GM23248 (cell line): ENCODE measurements around the gene LTBP4. TPM values are rescaled to one million over a fixed set of nuclear protein-coding genes. Genes with fewer than 3 reads are reported as not detected.

ENCODE experiments used
- DNase-seq: peaks from one replicate; pipeline ENCODE4 v3.0.0-alpha.2; 2015
- H2AFZ ChIP-seq: fragments of 200-600 bp; sonication (generic); 2 replicates; pipeline ENCODE4 v1.6.1; 2016; ENCODE audit warnings: antibody characterized with exemption
- H3F3A ChIP-seq: fragments of 200-600 bp; sonication (generic); 2 replicates; pipeline ENCODE4 v1.6.1; 2016; ENCODE audit warnings: mild to moderate bottlenecking, antibody characterized with exemption, mixed run types; ENCODE audit not compliant: insufficient read depth
- H3K27ac ChIP-seq: fragments of 200-600 bp; sonication (generic); 2 replicates; pipeline ENCODE4 v1.5.1; 2016; ENCODE audit warnings: mild to moderate bottlenecking
- H3K27me3 ChIP-seq: fragments of 200-600 bp; sonication (generic); replicated peaks from 2 replicates; pipeline ENCODE4 v1.6.1; 2016; ENCODE audit warnings: mild to moderate bottlenecking; ENCODE audit not compliant: insufficient read depth
- H3K36me3 ChIP-seq: fragments of 200-600 bp; sonication (generic); 2 replicates; pipeline ENCODE4 v1.6.1; 2016; ENCODE audit warnings: low read depth, mild to moderate bottlenecking
- H3K4me1 ChIP-seq: fragments of 200-600 bp; sonication (generic); 2 replicates; pipeline ENCODE4 v1.6.1; 2016; ENCODE audit warnings: mild to moderate bottlenecking; ENCODE audit not compliant: insufficient read depth
- H3K4me2 ChIP-seq: fragments of 200-600 bp; sonication (generic); one replicate; pipeline ENCODE4 v1.6.1; 2016; ENCODE audit warnings: mild to moderate bottlenecking; ENCODE audit not compliant: unreplicated experiment
- H3K4me3 ChIP-seq: fragments of 200-600 bp; sonication (generic); 2 replicates; pipeline ENCODE4 v1.5.1; 2016; ENCODE audit warnings: mild to moderate bottlenecking
- H3K79me2 ChIP-seq: fragments of 200-600 bp; sonication (generic); 2 replicates; pipeline ENCODE4 v1.6.1; 2016; ENCODE audit warnings: mild to moderate bottlenecking; ENCODE audit not compliant: insufficient read depth
- H3K9ac ChIP-seq: fragments of 200-600 bp; sonication (generic); 2 replicates; pipeline ENCODE4 v1.6.1; 2016; ENCODE audit warnings: mild to moderate bottlenecking
- H3K9me2 ChIP-seq: fragments of 200-600 bp; sonication (generic); 2 replicates; pipeline ENCODE4 v1.6.1; 2016; ENCODE audit warnings: mixed run types, mild to moderate bottlenecking, moderate library complexity; ENCODE audit not compliant: insufficient read depth
- H3K9me3 ChIP-seq: fragments of 200-600 bp; sonication (generic); one replicate; pipeline ENCODE4 v1.6.1; 2017; ENCODE audit warnings: low read depth
- H4K20me1 ChIP-seq: fragments of 200-600 bp; sonication (generic); 2 replicates; pipeline ENCODE4 v1.6.0; 2016; ENCODE audit not compliant: insufficient read depth
- EZH2 ChIP-seq: fragments of 200-600 bp; sonication (generic); IDR thresholded peaks from 2 replicates; pipeline ENCODE4 v1.6.1; 2018; ENCODE audit warnings: antibody characterized with exemption, mild to moderate bottlenecking; ENCODE audit not compliant: insufficient read depth, poor library complexity, severe bottlenecking
- EZH2phosphoT487 ChIP-seq: fragments of 200-600 bp; sonication (generic); IDR thresholded peaks from 2 replicates; pipeline ENCODE4 v1.6.1; 2018; ENCODE audit warnings: antibody characterized with exemption, moderate library complexity, mild to moderate bottlenecking, low read depth; ENCODE audit not compliant: insufficient read depth
- WGBS, 2 experiments: methylation state at CpG; one replicate each; pipeline ENCODE4 v1.1.6; 2015 to 2017; ENCODE audit warnings: low lambda C conversion rate in 2 of 2, low coverage in 1 of 2; ENCODE audit errors: missing lambda C conversion rate in 2 of 2; 5-methylcytosine and 5-hydroxymethylcytosine counted together
- in situ Hi-C: fragments of 300-500 bp; cut with MboI; formaldehyde crosslinking; loops from 2 replicates; pipeline ENCODE4 v1.15.0; 2020
- polyA plus RNA-seq: library from polyadenylated mRNA; unstranded; fragments of >200 nt; fragmentation: Nextera tagmentation; extraction: Ambion mirVana; gene quantifications from 2 replicates; pipeline ENCODE4 v1.2.1, GENCODE V29; 2016
- total RNA-seq: library from RNA; depleted of rRNA; stranded (reverse); fragments of >200 nt; shearing (Covaris generic); gene quantifications from 2 replicates; pipeline ENCODE4 v1.2.3, GENCODE V29; 2014

Gene LTBP4
- total and polyA plus RNA-seq, 2 experiments from 2014 or later = 18.0 to 47.2 TPM

DNA sequence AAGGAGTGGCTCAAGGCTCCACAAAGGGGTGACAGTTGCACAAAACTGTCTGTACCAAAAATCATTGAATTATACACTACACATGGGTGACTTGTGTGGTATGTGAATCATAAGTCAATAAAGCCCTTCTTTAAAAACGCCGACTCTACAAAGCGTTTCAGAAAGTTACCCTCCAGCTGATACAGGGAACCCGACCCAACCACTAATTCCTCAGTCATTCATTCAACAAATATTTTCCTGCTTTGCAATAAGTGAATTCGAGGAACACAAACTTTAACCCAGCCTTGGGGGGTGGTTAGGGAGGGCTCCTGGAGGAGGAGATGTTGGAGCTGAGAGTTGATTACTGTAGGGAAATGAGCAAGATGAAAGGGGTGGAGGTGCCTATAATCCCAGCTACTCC is 32.0 kb downstream of the LTBP4 start:
- Histone ChIP-seq H3K27ac (no peak overlapping the region), H3K4me2 (peak overlapping the region; percentile 13)
- 20 to 32% methylated on average over 5 of the region's 5 CpGs for WGBS, 2 experiments

DNA sequence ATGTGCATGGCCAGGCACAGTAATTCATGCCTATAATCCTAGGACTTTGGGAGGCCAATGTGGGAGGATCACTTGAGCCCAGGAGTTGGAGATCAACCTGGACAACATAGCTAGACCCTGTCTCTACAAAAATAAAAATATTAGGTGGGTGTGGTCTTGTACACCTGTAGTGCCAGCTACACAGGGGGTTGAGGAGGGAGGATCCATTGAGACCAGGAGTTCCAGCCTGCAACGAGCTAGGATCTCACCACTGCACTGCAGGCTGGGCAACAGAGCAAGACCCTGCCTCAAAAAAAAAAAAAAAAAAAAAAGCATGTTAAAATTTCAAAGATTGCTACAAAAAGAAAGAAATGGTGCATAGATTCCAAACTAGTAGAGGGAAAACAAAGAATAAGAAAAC is 37.2 kb downstream of the LTBP4 start:
- WGBS, 2 experiments = 68 to 75% methylated on average over 1 of the region's 1 CpG
- Histone ChIP-seq H3K27me3 (no peaks in the 10 kb centered on the region), H3K4me3 (no peak overlapping the region), H4K20me1 (no peaks in the 10 kb centered on the region), H3K9me2 (no peaks in the 10 kb centered on the region), H2AFZ (no peak overlapping the region), H3F3A (peaks cover 11% of the 10 kb centered on the region), H3K36me3 (no peaks in the 10 kb centered on the region), H3K27ac (no peak overlapping the region), H3K9me3 (no peaks in the 10 kb centered on the region), H3K4me1 (peaks cover 9% of the 10 kb centered on the region), H3K4me2 (no peak overlapping the region), H3K9ac (no peak overlapping the region), H3K79me2 (no peaks in the 10 kb centered on the region)
- DNase-seq = no peak
- TF ChIP-seq EZH2 (no peak), EZH2phosphoT487 (no peak)
- in situ Hi-C loops = no loop called here

More for the DNA sequence above, 32.0 kb downstream of the LTBP4 start:
- H4K20me1 ChIP-seq = no peaks in the 10 kb centered on the region
- no peaks in the 10 kb centered on the region for H3K79me2 ChIP-seq
- no peak overlapping the region for H3K4me3 ChIP-seq
- H3F3A ChIP-seq = peaks cover 34% of the 10 kb centered on the region
- no peaks in the 10 kb centered on the region for H3K27me3 ChIP-seq
- H3K9me2 ChIP-seq = no peaks in the 10 kb centered on the region
- H3K36me3 ChIP-seq = no peaks in the 10 kb centered on the region; the same call in 1 of the 2 replicates
- DNase-seq = peak; percentile 55
- H3K9me3 ChIP-seq = no peaks in the 10 kb centered on the region
- H3K9ac ChIP-seq = no peak overlapping the region
- H3K4me1 ChIP-seq = peaks cover 15% of the 10 kb centered on the region
- TF ChIP-seq EZH2 (no peak), EZH2phosphoT487 (no peak)
- H2AFZ ChIP-seq = no peak overlapping the region
- in situ Hi-C loops = no loop called here

DNA sequence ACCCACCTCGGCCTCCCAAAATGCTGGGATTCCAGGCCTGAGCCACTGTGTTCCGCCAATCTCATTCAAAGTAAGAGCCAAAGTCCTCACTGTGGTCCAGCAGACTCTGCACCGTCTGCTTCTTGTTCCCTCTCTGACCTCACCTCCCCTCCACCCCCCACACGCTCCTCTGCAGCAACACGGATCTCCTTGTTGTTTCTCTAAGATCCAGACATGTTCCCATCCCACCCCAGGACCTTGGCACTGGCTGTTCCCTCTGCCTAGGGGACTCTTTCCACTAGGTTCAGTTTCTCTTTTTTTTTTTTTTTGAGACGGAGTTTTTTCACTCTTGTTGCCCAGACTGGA is 38.4 kb downstream of the LTBP4 start:
- no peaks in the 10 kb centered on the region for H3K4me1 ChIP-seq
- H3F3A ChIP-seq = 0 out of 2 replicates have a peak, but pooled peaks cover 4% of the 10 kb centered on the region
- 60 to 71% methylated on average over 5 to 6 of the region's 6 CpGs for WGBS, 2 experiments
- no peaks in the 10 kb centered on the region for H3K36me3 ChIP-seq
- H3K9ac ChIP-seq = no peak overlapping the region
- no peak for DNase-seq
- no peak overlapping the region for H3K4me3 ChIP-seq
- no peak overlapping the region for H3K4me2 ChIP-seq
- no peak for TF ChIP-seq EZH2phosphoT487
- no peaks in the 10 kb centered on the region for H3K79me2 ChIP-seq
- in situ Hi-C loops = no loop called here
- no peaks in the 10 kb centered on the region for H4K20me1 ChIP-seq
- H3K27me3 ChIP-seq = no peaks in the 10 kb centered on the region
- H3K27ac ChIP-seq = no peak overlapping the region
- H2AFZ ChIP-seq = no peak overlapping the region
- no peaks in the 10 kb centered on the region for H3K9me2 ChIP-seq
- no peaks in the 10 kb centered on the region for H3K9me3 ChIP-seq

DNA sequence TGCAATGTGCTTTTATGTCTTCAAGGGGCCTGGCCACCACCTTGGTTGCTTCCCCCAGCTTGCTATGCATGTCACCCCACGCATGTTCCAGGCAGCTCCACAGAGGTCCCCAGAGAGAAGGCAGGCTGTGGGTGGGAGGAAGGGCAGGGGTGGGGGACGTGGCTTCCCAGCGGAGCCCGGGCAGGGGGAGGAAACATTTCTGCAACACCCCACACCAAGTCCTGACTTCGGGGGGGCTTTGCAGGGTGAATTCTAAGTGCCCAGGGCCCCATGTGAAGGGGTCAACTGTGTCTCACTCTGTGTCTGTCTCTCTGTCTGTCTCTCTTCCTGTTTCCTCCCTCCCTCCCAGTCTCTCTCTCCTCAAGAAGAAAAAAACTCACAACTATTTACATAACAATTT is 39.6 kb downstream of the LTBP4 start:
- no peak overlapping the region for H3K4me2 ChIP-seq
- no peaks in the 10 kb centered on the region for H3K9me3 ChIP-seq
- no peaks in the 10 kb centered on the region for H3K9me2 ChIP-seq
- no peaks in the 10 kb centered on the region for H4K20me1 ChIP-seq
- WGBS, 2 experiments = 23 to 39% methylated on average over 3 to 5 of the region's 5 CpGs
- no peak for DNase-seq
- H3K27me3 ChIP-seq = no peaks in the 10 kb centered on the region
- no peaks in the 10 kb centered on the region for H3K36me3 ChIP-seq
- no peaks in the 10 kb centered on the region for H3K79me2 ChIP-seq
- no peak overlapping the region for H3K9ac ChIP-seq
- H3K27ac ChIP-seq = no peak overlapping the region
- in situ Hi-C loops = no loop called here
- peaks cover 6% of the 10 kb centered on the region for H3F3A ChIP-seq
- H3K4me3 ChIP-seq = no peak overlapping the region
- H2AFZ ChIP-seq = peak overlapping the region; percentile 73
- H3K4me1 ChIP-seq = peaks cover 2% of the 10 kb centered on the region
- TF ChIP-seq EZH2 (no peak), EZH2phosphoT487 (no peak)

DNA sequence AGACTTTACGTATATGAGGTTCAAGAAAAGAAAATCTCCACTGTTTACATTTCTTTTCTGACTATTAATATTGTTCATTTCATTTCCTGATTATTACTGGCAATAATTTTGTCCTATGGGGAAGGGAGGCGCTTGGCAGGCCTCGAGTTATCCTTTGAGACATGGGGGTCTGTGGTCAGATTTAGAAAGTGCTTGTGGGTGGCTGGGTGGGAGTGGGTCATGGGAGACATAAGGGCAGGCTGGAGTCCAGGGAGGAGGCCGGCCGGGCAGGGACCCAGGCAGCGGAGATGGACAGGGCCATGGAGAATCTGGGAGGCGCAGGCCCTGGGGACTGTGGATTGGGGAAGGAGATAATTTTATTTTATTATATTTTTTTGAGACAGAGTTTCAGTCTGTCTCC is 40.1 kb downstream of the LTBP4 start:
- in situ Hi-C loops = no loop called here
- peak overlapping the region; percentile 73; the same call in 1 of the 2 replicates for H2AFZ ChIP-seq
- no peak overlapping the region for H3K9ac ChIP-seq
- no peaks in the 10 kb centered on the region for H3K27me3 ChIP-seq
- no peaks in the 10 kb centered on the region for H3K79me2 ChIP-seq
- no peak overlapping the region for H3K4me3 ChIP-seq
- H4K20me1 ChIP-seq = no peaks in the 10 kb centered on the region
- no peaks in the 10 kb centered on the region for H3K9me3 ChIP-seq
- TF ChIP-seq EZH2phosphoT487 (no peak), EZH2 (no peak)
- H3K36me3 ChIP-seq = no peaks in the 10 kb centered on the region
- WGBS, 2 experiments = 83 to 87% methylated on average over 7 of the region's 7 CpGs
- no peak overlapping the region for H3K27ac ChIP-seq
- H3F3A ChIP-seq = peaks cover 9% of the 10 kb centered on the region
- H3K9me2 ChIP-seq = no peaks in the 10 kb centered on the region
- DNase-seq = no peak
- no peak overlapping the region for H3K4me2 ChIP-seq
- peaks cover 6% of the 10 kb centered on the region for H3K4me1 ChIP-seq
